Sigmoid colon (tissue), 4 donors: ENCODE data around the gene SEMA4A.

ENCODE experiments used
- CTCF ChIP-seq, 4 experiments: fragments of 450-650 bp in 3 of 4; fragments of 200-600 bp in 1 of 4; IDR thresholded peaks; one replicate each; pipeline ENCODE4 v1.5.1; 2016 to 2019; ENCODE audit warnings: antibody characterized with exemption in 4 of 4, mild to moderate bottlenecking in 3 of 4, moderate library complexity in 2 of 4
- EP300 ChIP-seq, 4 donors: sonication (generic); formaldehyde crosslinking; IDR thresholded peaks; one replicate each; pipeline ENCODE4 v1.6.1; 2017; ENCODE audit warnings: antibody characterized with exemption in 4 of 4

- TF ChIP-seq CTCF (IDR thresholded peaks at IDR 0.05) (no peak), EP300 (IDR thresholded peaks at IDR 0.05) (no peak)
Measured at GRCh38 chr1:156198831-156199349, 45.5 kb downstream of the SEMA4A start.
